IMR-90 (cell line): ENCODE measurements around the gene ACTN1. TPM values are rescaled to one million over a fixed set of nuclear protein-coding genes. Genes with fewer than 3 reads are reported as not detected.

Source experiments
- ATAC-seq: fragments of 200-7000 bp; cut with Tn5 transposase; 2 replicates; pipeline ENCODE4 v1.9.1; 2020; ENCODE audit warnings: low read depth, mild to moderate bottlenecking, moderate library complexity
- BruUV-seq: library from RNA; stranded (reverse); fragments of 400-500 nt; replicated peaks from 2 replicates; lab custom pipeline; 2021; lab: Mats Ljungman, UMichigan
- CTCF ChIA-PET: fragments of 300-600 bp; formaldehyde crosslinking; extraction: SDS; loops from one replicate; lab custom pipeline; 2021; ENCODE audit warnings: antibody characterized with exemption; lab: Yijun Ruan, JAX
- POLR2A ChIA-PET: fragments of 300-600 bp; sonication (Branson Sonifier 250); formaldehyde crosslinking; loops from one replicate; lab custom pipeline; 2022; ENCODE audit warnings: antibody characterized with exemption; ENCODE audit not compliant: unreplicated experiment; lab: Charles Lee
- DNase-seq: peaks from one replicate; pipeline ENCODE4 v3.0.0; 2013
- H2AFZ ChIP-seq: replicated peaks from 2 replicates; pipeline ENCODE3; 2013; ENCODE audit warnings: low read length, mild to moderate bottlenecking; ENCODE audit not compliant: poor library complexity
- H2AK5ac ChIP-seq: 2 replicates; pipeline ENCODE4 v1.6.1; 2013; ENCODE audit warnings: low read depth, low read length, inconsistent platforms
- H2AK9ac ChIP-seq: replicated peaks from 2 replicates; pipeline ENCODE3; 2013; ENCODE audit warnings: mild to moderate bottlenecking, low read depth, low read length, moderate library complexity; ENCODE audit not compliant: poor library complexity
- H2BK120ac ChIP-seq: 2 replicates; pipeline ENCODE4 v1.6.1; 2013; ENCODE audit warnings: low read depth, low read length, inconsistent platforms
- H2BK15ac ChIP-seq: 3 replicates; pipeline ENCODE4 v1.6.1; 2013; ENCODE audit warnings: low read depth, low read length, inconsistent platforms
- H2BK20ac ChIP-seq: 2 replicates; pipeline ENCODE4 v1.6.1; 2013; ENCODE audit warnings: low read depth, mild to moderate bottlenecking, inconsistent platforms, low read length, moderate library complexity
- H2BK5ac ChIP-seq: 2 replicates; pipeline ENCODE4 v1.6.1; 2013; ENCODE audit warnings: mild to moderate bottlenecking, low read depth, low read length, inconsistent platforms; ENCODE audit not compliant: poor library complexity, severe bottlenecking
- H3K14ac ChIP-seq: replicated peaks from 2 replicates; pipeline ENCODE4 v1.6.1; 2013; ENCODE audit warnings: low read depth, low read length, inconsistent platforms
- H3K18ac ChIP-seq: 2 replicates; pipeline ENCODE4 v1.6.1; 2013; ENCODE audit warnings: low read depth, low read length, control low read depth
- H3K23ac ChIP-seq: 2 replicates; pipeline ENCODE4 v1.6.1; 2013; ENCODE audit warnings: low read depth, low read length, inconsistent platforms
- H3K27ac ChIP-seq: 2 replicates; pipeline ENCODE4 v1.5.1; 2013; ENCODE audit warnings: mild to moderate bottlenecking, control low read depth, low read length; ENCODE audit not compliant: insufficient read depth
- H3K27me3 ChIP-seq: 2 replicates; pipeline ENCODE4 v1.6.1; 2013; ENCODE audit warnings: low read length; ENCODE audit not compliant: control insufficient read depth, insufficient read depth
- H3K36me3 ChIP-seq: 2 replicates; pipeline ENCODE4 v1.6.1; 2013; ENCODE audit warnings: low read length, mixed read lengths; ENCODE audit not compliant: control insufficient read depth, insufficient read depth
- H3K4ac ChIP-seq: 2 replicates; pipeline ENCODE4 v1.6.1; 2013; ENCODE audit warnings: low read depth, low read length, inconsistent platforms
- H3K4me1 ChIP-seq: 2 replicates; pipeline ENCODE4 v1.6.1; 2013; ENCODE audit warnings: low read length, mixed read lengths; ENCODE audit not compliant: control insufficient read depth, insufficient read depth
- H3K4me2 ChIP-seq: 2 replicates; pipeline ENCODE4 v1.6.1; 2013; ENCODE audit warnings: low read depth, mild to moderate bottlenecking, control low read depth, low read length, moderate library complexity
- H3K4me3 ChIP-seq: 2 replicates; pipeline ENCODE4 v1.5.1; 2013; ENCODE audit warnings: low read depth, mild to moderate bottlenecking, control low read depth, low read length, moderate library complexity; ENCODE audit not compliant: insufficient read depth
- H3K56ac ChIP-seq: 2 replicates; pipeline ENCODE4 v1.6.1; 2013; ENCODE audit warnings: low read length, inconsistent platforms; ENCODE audit not compliant: insufficient read depth; ENCODE audit errors: extremely low read depth
- H3K79me1 ChIP-seq, 2 experiments: 2 replicates each; pipeline ENCODE4 v1.6.1; 2013; ENCODE audit warnings: low read length in 2 of 2, inconsistent platforms in 1 of 2, low read depth in 1 of 2
- H3K9ac ChIP-seq: 2 replicates; pipeline ENCODE4 v1.6.1; 2013; ENCODE audit warnings: low read depth, low read length, control low read depth
- H3K9me1 ChIP-seq: 2 replicates; pipeline ENCODE4 v1.6.1; 2013; ENCODE audit warnings: low read length, inconsistent platforms; ENCODE audit not compliant: insufficient read depth
- H3K9me3 ChIP-seq: 2 replicates; pipeline ENCODE4 v1.6.1; 2013; ENCODE audit warnings: low read length; ENCODE audit not compliant: control insufficient read depth, insufficient read depth
- H4K20me1 ChIP-seq: 2 replicates; pipeline ENCODE4 v1.6.1; 2013; ENCODE audit warnings: low read length, inconsistent platforms; ENCODE audit not compliant: insufficient read depth
- H4K5ac ChIP-seq: 2 replicates; pipeline ENCODE4 v1.6.1; 2013; ENCODE audit warnings: mild to moderate bottlenecking, low read depth, low read length, control low read depth
- H4K8ac ChIP-seq, 2 experiments: 2 replicates each; pipeline ENCODE4 v1.6.1; 2013; ENCODE audit warnings: low read depth in 2 of 2, low read length in 2 of 2, control low read depth in 1 of 2, inconsistent platforms in 1 of 2
- H4K91ac ChIP-seq: 2 replicates; pipeline ENCODE4 v1.6.1; 2013; ENCODE audit warnings: low read depth, low read length, inconsistent platforms; ENCODE audit not compliant: insufficient read depth
- BHLHE40 ChIP-seq: fragments of 150-350 bp; IDR thresholded peaks from 2 replicates; pipeline ENCODE4 v1.6.1; 2016; ENCODE audit warnings: mild to moderate bottlenecking, low read depth, low read length
- CEBPB ChIP-seq: IDR thresholded peaks from 2 replicates; pipeline ENCODE4 v1.6.1; 2012; ENCODE audit warnings: low read depth, low read length, improper control_type of control experiment
- CHD1 ChIP-seq: IDR thresholded peaks from 2 replicates; pipeline ENCODE4 v1.6.1; 2012; ENCODE audit warnings: low read depth, low read length, improper control_type of control experiment
- CTCF ChIP-seq: conservative IDR thresholded peaks from 2 replicates; pipeline ENCODE4 v1.5.1; 2012; ENCODE audit warnings: mild to moderate bottlenecking, low read depth, low read length, improper control_type of control experiment
- FOS ChIP-seq: fragments of 150-350 bp; IDR thresholded peaks from 2 replicates; pipeline ENCODE4 v1.6.1; 2016; ENCODE audit warnings: low read depth, low read length
- MAFK ChIP-seq: IDR thresholded peaks from 2 replicates; pipeline ENCODE4 v1.6.1; 2012; ENCODE audit warnings: low read depth, low read length, improper control_type of control experiment
- MAZ ChIP-seq: IDR thresholded peaks from 2 replicates; pipeline ENCODE4 v1.6.1; 2012; ENCODE audit warnings: low read depth, mild to moderate bottlenecking, low read length, improper control_type of control experiment, moderate library complexity, borderline replicate concordance
- MXI1 ChIP-seq: IDR thresholded peaks from 2 replicates; pipeline ENCODE4 v1.6.1; 2012; ENCODE audit warnings: low read depth, mild to moderate bottlenecking, low read length, moderate library complexity, borderline replicate concordance
- NFE2L2 ChIP-seq: fragments of 150-350 bp; IDR thresholded peaks from 2 replicates; pipeline ENCODE4 v1.6.1; 2016; ENCODE audit warnings: low read depth, mild to moderate bottlenecking, low read length
- POLR2A ChIP-seq: IDR thresholded peaks from 2 replicates; pipeline ENCODE4 v1.6.1; 2012; ENCODE audit warnings: mild to moderate bottlenecking, low read depth, low read length
- RAD21 ChIP-seq: IDR thresholded peaks from 2 replicates; pipeline ENCODE4 v1.6.1; 2012; ENCODE audit warnings: low read length, improper control_type of control experiment
- RCOR1 ChIP-seq: IDR thresholded peaks from 2 replicates; pipeline ENCODE4 v1.6.1; 2012; ENCODE audit warnings: mild to moderate bottlenecking, low read length, improper control_type of control experiment; ENCODE audit not compliant: insufficient replicate concordance
- RFX5 ChIP-seq: IDR thresholded peaks from 2 replicates; pipeline ENCODE4 v1.8.0; 2012; ENCODE audit warnings: low read depth, mild to moderate bottlenecking, low read length, moderate library complexity
- SMC3 ChIP-seq: fragments of 150-350 bp; IDR thresholded peaks from 2 replicates; pipeline ENCODE4 v1.6.1; 2016; ENCODE audit warnings: low read depth, mild to moderate bottlenecking, antibody characterized with exemption, low read length, moderate library complexity
- WGBS, 2 experiments: methylation state at CpG; one replicate each; pipeline versions ENCODE4 v1.1.5 to v1.1.7; 2013; ENCODE audit warnings: missing lambda C conversion rate in 2 of 2; ENCODE audit not compliant: insufficient read length in 1 of 2; ENCODE audit errors: extremely low coverage in 2 of 2; 5-methylcytosine and 5-hydroxymethylcytosine counted together
- dilution Hi-C: fragments of 300-500 bp; cut with HindIII; formaldehyde crosslinking; loops from one replicate; pipeline ENCODE4 v1.14.3; 2018; ENCODE audit warnings: low sequenced_read_pairs; ENCODE audit not compliant: unreplicated experiment
- in situ Hi-C: fragments of 300-500 bp; cut with MboI; formaldehyde crosslinking; loops from 3 replicates; pipeline ENCODE4 v1.14.3; 2019; ENCODE audit warnings: low sequenced_read_pairs, inconsistent platforms, mixed read lengths
- intact Hi-C: fragments of 100-400 bp; cut with micrococcal nuclease; formaldehyde crosslinking; loops from 2 replicates; pipeline ENCODE4 v1.10.0; 2022
- polyA plus RNA-seq, 3 experiments: library from polyadenylated mRNA; depleted of rRNA; stranded (reverse); fragments of >200 nt; gene quantifications; 2 replicates each; pipeline ENCODE4 v1.2.3, GENCODE V29; 2012; ENCODE audit warnings: low replicate concordance in 1 of 3
- total RNA-seq: library from RNA; depleted of rRNA; stranded (reverse); fragments of >200 nt; gene quantifications from 2 replicates; pipeline ENCODE4 v1.2.3, GENCODE V29; 2012
- TF ChIP-seq, protein P1 (sequence below): fragments of 150-350 bp; IDR thresholded peaks from 2 replicates; pipeline ENCODE4 v1.6.1; 2017; ENCODE audit warnings: mild to moderate bottlenecking, antibody characterized with exemption, low read length, low read depth
- TF ChIP-seq, protein P2 (sequence below): fragments of 150-350 bp; IDR thresholded peaks from 2 replicates; pipeline ENCODE4 v1.6.1; 2016; ENCODE audit warnings: low read depth, mild to moderate bottlenecking, low read length, moderate library complexity, borderline replicate concordance

The ACTN1 gene
- total and polyA plus RNA-seq, 2 of the 4 experiments (the other 2 are of a cell fraction) = 684 to 766 TPM

DNA sequence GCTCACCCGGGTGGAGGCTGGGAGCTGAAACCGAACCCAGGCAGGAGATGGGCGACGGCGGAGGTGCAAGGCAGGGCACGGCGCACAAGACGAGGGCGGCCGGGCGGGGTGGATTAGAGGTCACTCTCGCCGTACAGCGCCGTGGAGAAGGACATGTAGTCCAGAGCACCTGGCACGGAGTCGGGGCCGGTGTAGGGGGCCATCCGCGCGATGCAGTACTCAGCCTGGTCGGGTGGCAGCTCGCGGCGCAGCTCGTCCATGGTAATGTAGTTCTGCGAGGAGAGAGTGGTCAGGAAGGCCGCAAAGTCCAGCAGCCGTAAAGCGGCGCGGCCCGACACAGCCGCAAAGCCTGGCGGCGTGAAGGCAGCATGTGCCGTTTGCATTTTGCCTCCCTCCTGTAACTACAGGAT is 104.4 kb downstream of the ACTN1 start:
- Histone ChIP-seq H3K36me3 (peaks cover 86% of the 10 kb centered on the region), H3K79me1 (peaks cover 51 to 81% of the 10 kb centered on the region in 2 experiments), H2BK20ac (no peak overlapping the region), H2BK5ac (no peak overlapping the region), H3K4me3 (no peak overlapping the region), H4K8ac (no peak overlapping the region), H3K4me2 (no peak overlapping the region), H2AK9ac (no peak overlapping the region), H3K27me3 (no peaks in the 10 kb centered on the region), H4K20me1 (peaks cover 83% of the 10 kb centered on the region), H3K9me3 (no peaks in the 10 kb centered on the region), H3K56ac (no peak overlapping the region), H3K9ac (no peak overlapping the region), H3K9me1 (peaks cover 18% of the 10 kb centered on the region), H2AK5ac (no peak overlapping the region), H3K4me1 (no peaks in the 10 kb centered on the region), H3K27ac (no peak overlapping the region), H2BK120ac (no peak overlapping the region), H3K18ac (no peak overlapping the region), H3K23ac (no peak overlapping the region), H4K5ac (no peak overlapping the region), H3K14ac (no peak overlapping the region), H2BK15ac (no peak overlapping the region), H4K91ac (no peak overlapping the region), H3K4ac (no peak overlapping the region), H2AFZ (no peak overlapping the region)
- no peak for ATAC-seq
- no TSS peak for BruUV-seq
- dilution Hi-C loops (no loop called here), intact Hi-C loops (no loop called here), in situ Hi-C loops (no loop called here)
- DNase-seq = no peak
- ChIA-PET POLR2A (no interaction called here), CTCF (no interaction called here)
- WGBS, 2 experiments = 90% methylated on average over 32 of the region's 37 CpGs; no CpG with 5 or more reads in 1 of the 2 experiments
- no peak for TF ChIP-seq CEBPB
- no peak for TF ChIP-seq FOS
- no peak for TF ChIP-seq RCOR1
- TF ChIP-seq, protein P1, sequence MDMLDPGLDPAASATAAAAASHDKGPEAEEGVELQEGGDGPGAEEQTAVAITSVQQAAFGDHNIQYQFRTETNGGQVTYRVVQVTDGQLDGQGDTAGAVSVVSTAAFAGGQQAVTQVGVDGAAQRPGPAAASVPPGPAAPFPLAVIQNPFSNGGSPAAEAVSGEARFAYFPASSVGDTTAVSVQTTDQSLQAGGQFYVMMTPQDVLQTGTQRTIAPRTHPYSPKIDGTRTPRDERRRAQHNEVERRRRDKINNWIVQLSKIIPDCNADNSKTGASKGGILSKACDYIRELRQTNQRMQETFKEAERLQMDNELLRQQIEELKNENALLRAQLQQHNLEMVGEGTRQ = no peak
- no peak for TF ChIP-seq MAFK
- TF ChIP-seq CHD1 = no peak
- no peak for TF ChIP-seq MAZ
- no peak for TF ChIP-seq CTCF
- TF ChIP-seq SMC3 = no peak
- no peak for TF ChIP-seq MXI1
- TF ChIP-seq BHLHE40 = no peak
- no peak for TF ChIP-seq POLR2A
- TF ChIP-seq, protein P2, sequence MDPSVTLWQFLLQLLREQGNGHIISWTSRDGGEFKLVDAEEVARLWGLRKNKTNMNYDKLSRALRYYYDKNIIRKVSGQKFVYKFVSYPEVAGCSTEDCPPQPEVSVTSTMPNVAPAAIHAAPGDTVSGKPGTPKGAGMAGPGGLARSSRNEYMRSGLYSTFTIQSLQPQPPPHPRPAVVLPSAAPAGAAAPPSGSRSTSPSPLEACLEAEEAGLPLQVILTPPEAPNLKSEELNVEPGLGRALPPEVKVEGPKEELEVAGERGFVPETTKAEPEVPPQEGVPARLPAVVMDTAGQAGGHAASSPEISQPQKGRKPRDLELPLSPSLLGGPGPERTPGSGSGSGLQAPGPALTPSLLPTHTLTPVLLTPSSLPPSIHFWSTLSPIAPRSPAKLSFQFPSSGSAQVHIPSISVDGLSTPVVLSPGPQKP = no peak
- no peak for TF ChIP-seq NFE2L2
- TF ChIP-seq RAD21 = no peak
- no peak for TF ChIP-seq RFX5
